ENCODE data around the gene GBX1.

GBX1 gene

DNA sequence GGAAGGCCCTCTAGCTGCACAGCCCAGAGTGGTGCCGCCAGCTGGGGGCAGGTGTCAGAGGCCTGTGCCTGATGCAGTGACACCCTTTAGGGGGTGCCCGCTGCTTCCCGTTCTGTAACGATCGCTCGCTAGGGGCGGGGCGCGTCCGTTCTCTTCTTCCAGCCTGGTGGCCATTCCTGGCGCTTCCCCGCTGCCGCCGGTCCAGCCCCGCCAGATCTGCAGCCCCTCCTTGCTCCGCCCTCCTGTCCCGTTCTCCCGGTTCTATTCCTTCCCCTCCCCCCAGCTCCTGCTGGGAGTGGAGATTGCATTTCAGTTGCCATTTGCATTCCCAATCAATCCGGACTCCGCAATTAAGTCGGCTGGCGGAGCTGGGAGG is 42.0 kb downstream of the GBX1 start:
- H3K27ac ChIP-seq, result peak overlapping the region; percentile 75

DNA sequence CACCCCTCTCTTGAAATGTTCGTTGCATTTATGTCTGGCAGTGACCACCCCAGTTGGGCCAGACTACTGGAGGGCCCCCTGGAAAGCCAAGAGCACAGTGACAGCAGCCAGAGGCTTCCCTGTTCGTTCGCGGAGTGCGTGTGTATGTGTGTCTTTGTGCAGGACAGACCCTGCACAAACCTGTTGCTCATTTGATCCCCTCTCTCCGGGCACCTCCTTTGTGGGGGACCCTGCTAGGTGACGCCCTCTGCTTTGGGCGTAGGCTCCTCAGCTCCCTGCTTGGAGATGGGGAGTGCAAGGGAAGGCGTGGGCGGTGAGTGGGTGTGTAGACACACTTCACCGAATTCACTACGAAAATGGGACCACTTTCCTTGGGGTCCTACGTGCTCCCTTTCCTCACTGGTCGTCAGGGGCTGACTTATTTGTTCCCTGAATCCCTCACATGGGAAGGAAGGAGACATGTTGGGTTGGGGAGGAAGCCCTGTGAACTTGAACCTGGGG is 42.5 kb downstream of the GBX1 start:
- TF ChIP-seq ZFX (IDR thresholded peaks at IDR 0.05), result no peak
- TF ChIP-seq, protein P1, sequence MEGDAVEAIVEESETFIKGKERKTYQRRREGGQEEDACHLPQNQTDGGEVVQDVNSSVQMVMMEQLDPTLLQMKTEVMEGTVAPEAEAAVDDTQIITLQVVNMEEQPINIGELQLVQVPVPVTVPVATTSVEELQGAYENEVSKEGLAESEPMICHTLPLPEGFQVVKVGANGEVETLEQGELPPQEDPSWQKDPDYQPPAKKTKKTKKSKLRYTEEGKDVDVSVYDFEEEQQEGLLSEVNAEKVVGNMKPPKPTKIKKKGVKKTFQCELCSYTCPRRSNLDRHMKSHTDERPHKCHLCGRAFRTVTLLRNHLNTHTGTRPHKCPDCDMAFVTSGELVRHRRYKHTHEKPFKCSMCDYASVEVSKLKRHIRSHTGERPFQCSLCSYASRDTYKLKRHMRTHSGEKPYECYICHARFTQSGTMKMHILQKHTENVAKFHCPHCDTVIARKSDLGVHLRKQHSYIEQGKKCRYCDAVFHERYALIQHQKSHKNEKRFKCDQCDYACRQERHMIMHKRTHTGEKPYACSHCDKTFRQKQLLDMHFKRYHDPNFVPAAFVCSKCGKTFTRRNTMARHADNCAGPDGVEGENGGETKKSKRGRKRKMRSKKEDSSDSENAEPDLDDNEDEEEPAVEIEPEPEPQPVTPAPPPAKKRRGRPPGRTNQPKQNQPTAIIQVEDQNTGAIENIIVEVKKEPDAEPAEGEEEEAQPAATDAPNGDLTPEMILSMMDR (conservative IDR thresholded peaks at IDR 0.05), result no peak
- peak overlapping the region; percentile 75 for H3K27ac ChIP-seq

More for the DNA sequence above, 42.0 kb downstream of the GBX1 start:
- TF ChIP-seq ZFX (IDR thresholded peaks at IDR 0.05), result no peak
- TF ChIP-seq, protein P1 (conservative IDR thresholded peaks at IDR 0.05), result no peak

DNA sequence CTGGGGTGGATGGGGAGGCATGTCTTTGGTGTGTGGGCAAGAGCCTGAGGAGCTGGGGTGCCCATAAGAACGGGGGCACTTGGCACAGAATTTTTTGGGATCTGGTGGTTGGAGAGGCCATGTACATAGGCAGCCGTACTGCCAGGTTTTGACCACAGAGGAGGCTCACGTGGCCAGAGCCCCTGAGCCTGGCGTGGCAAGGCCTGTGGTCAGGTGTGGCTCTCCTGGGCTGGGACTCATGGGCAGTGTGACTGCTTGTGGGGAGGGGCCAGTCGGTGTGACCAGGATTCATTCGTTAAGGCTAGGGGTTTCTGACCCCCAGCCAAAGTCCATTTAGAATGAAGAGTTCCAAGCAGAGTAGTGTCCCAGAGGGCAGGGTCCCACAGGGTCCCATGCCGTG is 43.0 kb downstream of the GBX1 start:
- TF ChIP-seq ZFX (IDR thresholded peaks at IDR 0.05), result no peak
- TF ChIP-seq, protein P1 (conservative IDR thresholded peaks at IDR 0.05), result no peak
- peak overlapping the region; percentile 75 for H3K27ac ChIP-seq

DNA sequence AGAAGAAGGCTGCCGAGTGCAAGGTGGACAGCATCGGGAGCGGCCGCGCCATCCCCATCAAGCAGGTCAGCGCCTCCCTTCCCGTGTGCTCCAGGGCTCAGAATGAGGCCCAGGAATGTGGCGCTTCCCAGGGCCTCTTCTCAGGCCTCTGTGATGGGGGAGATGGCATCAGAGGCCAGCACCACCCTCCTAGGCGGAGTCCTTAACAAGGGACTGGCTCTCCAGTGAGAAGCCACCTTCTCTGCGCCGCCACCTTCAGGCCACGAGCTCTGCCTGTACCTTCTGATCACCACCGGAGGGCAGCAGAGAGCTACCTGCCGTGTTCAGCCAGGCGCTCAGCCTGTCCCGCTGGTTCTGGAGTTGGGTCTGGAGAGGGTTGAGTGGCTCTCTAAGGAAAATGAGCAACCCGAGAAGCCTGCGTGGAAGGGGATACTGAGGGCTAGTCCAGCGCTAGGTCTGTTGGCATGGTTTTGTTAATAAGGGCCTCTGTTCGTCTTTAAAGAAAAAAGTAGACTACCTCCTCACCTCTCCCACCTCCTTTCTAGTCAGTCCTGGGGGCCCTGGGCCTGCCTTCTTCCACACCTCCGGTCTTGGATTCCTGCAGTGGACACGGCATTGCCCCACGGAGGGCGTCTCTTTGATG is 43.6 kb downstream of the GBX1 start:
- H3K27ac ChIP-seq, result peak overlapping the region; percentile 75
- TF ChIP-seq, protein P1 (conservative IDR thresholded peaks at IDR 0.05), result peak; percentile 100
- TF ChIP-seq ZFX (IDR thresholded peaks at IDR 0.05), result no peak

DNA sequence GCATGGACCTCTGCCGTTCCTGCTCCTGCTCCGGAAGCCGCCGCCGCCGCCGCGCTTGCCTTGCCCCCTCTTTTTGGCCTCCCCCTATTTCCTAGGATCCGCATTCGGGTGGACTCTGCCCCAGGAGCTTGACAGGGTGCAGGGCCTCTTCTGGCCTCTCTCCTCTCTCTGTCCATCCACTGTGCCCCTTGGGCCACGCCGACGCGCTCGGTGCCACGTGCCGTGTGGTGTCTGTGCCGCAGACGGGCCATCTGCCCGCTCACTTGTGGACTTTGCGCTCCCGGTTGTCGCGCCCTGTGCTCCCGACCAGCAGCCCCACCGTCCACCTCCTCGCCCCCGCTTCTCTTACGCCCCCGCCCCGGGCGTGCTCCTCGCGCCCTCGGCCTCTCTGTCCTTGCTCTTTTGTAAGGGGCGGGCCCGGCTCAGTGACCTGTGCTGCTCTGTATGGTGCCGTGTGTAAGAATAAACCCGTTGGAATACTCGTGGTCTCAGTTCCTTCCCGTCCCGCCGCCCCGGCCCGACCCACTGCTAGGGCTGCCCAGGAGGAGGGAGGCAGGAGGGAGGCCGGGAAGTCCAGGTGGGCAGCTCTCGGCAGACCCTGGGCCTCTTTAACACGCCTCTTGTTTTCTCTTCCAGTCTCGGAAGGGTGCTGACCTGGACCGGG is 44.2 kb downstream of the GBX1 start:
- H3K27ac ChIP-seq, result no peak overlapping the region
- TF ChIP-seq, protein P1 (conservative IDR thresholded peaks at IDR 0.05), result 0 out of 2 replicates have a peak, but pooled peaks have one; percentile 41
- no peak for TF ChIP-seq ZFX (IDR thresholded peaks at IDR 0.05)

DNA sequence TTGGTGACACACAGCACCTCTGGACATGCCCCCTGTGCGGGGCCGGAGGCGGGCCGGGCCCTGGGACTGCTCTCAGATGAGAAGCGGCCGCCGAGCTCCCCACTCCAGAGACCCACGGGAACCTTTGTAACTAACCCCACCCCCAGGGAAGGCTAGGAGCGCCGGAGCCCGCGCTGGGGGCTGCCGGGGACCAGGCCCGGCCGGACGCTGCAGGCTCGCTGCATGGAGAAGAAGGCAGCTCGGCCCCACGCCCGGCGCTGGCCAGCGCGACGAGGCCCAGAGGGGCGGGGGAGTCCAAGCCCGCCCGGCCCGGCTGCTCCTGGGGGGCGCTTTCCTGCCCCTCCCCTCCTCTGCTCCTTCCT is 44.7 kb downstream of the GBX1 start:
- no peak overlapping the region for H3K27ac ChIP-seq
- TF ChIP-seq, protein P1 (conservative IDR thresholded peaks at IDR 0.05), result no peak
- no peak for TF ChIP-seq ZFX (IDR thresholded peaks at IDR 0.05)

DNA sequence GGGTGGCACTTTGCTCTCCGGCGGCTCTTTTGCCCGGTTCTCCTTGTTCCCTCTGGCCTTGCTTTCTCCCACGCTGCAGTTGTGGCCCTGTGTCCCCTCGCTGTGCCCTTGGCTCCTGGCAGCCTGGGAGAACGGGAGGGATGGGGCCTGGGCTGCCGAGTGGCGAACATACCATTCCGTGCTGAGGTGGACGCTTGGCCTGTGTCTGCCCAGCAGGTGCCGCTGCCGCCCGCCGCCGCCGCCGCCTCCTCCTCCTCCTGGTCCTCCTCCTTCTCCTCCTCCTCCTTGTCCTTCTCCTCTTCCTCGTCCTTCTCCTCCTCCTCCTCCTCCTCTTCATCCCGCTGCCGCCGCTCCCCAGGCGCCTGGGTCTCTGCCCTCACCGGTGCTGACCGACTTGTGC is 45.2 kb downstream of the GBX1 start:
- TF ChIP-seq, protein P1 (conservative IDR thresholded peaks at IDR 0.05), result no peak
- no peak for TF ChIP-seq ZFX (IDR thresholded peaks at IDR 0.05)
- no peak overlapping the region for H3K27ac ChIP-seq
